Neural progenitor cell (in vitro differentiated cells): ENCODE measurements around the gene CHAD.

ENCODE experiments used
- CTCF ChIP-seq: fragments of 200-600 bp; sonication (generic); IDR thresholded peaks from 2 replicates; pipeline ENCODE4 v1.5.1; 2017; ENCODE audit warnings: antibody characterized with exemption, mild to moderate bottlenecking
- EZH2 ChIP-seq: fragments of 200-600 bp; sonication (generic); IDR thresholded peaks from 2 replicates; pipeline ENCODE4 v1.6.1; 2017; ENCODE audit warnings: antibody characterized with exemption, mild to moderate bottlenecking, moderate library complexity
- EZH2phosphoT487 ChIP-seq: fragments of 200-600 bp; sonication (generic); IDR thresholded peaks from 2 replicates; pipeline ENCODE4 v1.6.1; 2017; ENCODE audit warnings: antibody characterized with exemption

GRCh38 chr17:50439008-50439407, 29.7 kb downstream of the CHAD start:
- no peak for TF ChIP-seq CTCF
- TF ChIP-seq EZH2phosphoT487 = no peak
- TF ChIP-seq EZH2 = no peak
